Tibial artery (tissue), 4 donors: ENCODE measurements around the gene LBP.
A peak's percentile ranks its signal among the peaks of the same experiment; 100 is the strongest.
"Not testable (repeated sequence)": the region's sequence is repeated elsewhere in the genome, so short reads cannot be mapped to it uniquely, and the experiment has no call there.

Experiments
- DNase-seq, 2 donors: peaks; one replicate each; pipeline ENCODE4 v3.0.0-alpha.2; 2019
- H3K27ac ChIP-seq, 2 donors: fragments of 200-600 bp; sonication (generic) in 1 of 2; 1 replicate in 1 of 2; 2 replicates in 1 of 2; pipeline ENCODE4 v1.5.1; 2018 to 2019; ENCODE audit warnings: mild to moderate bottlenecking in 1 of 2
- H3K27me3 ChIP-seq, 2 donors: fragments of 200-600 bp; sonication (generic) in 1 of 2; one replicate each; pipeline versions ENCODE4 v1.5.1 to v1.6.0; 2016 to 2019
- H3K36me3 ChIP-seq, 3 donors: fragments of 200-600 bp; sonication (generic) in 2 of 3; one replicate each; pipeline ENCODE4 v1.5.1; 2016 to 2019; ENCODE audit warnings: mild to moderate bottlenecking in 2 of 3
- H3K4me1 ChIP-seq, 4 donors: fragments of 200-600 bp; sonication (generic) in 2 of 4; 1 replicate in 3 of 4; 2 replicates in 1 of 4; pipeline ENCODE4 v1.5.1; 2016 to 2019
- H3K4me3 ChIP-seq, 2 donors: fragments of 200-600 bp; sonication (generic) in 1 of 2; 1 replicate in 1 of 2; 2 replicates in 1 of 2; pipeline ENCODE4 v1.5.1; 2018 to 2019; ENCODE audit warnings: mild to moderate bottlenecking in 2 of 2
- H3K9me3 ChIP-seq, 3 donors: fragments of 200-600 bp; sonication (generic) in 1 of 3; one replicate each; pipeline ENCODE4 v1.5.1; 2016 to 2019
- CTCF ChIP-seq, 2 experiments: fragments of 200-600 bp in 1 of 2; fragments of 450-650 bp in 1 of 2; IDR thresholded peaks; one replicate each; pipeline ENCODE4 v1.5.1; 2017 to 2019; ENCODE audit warnings: antibody characterized with exemption in 2 of 2, mild to moderate bottlenecking in 1 of 2, moderate library complexity in 1 of 2
- intact Hi-C: fragments of 100-400 bp; cut with DNase I; formaldehyde crosslinking; loops from one replicate; pipeline ENCODE4 v1.15.0; 2023; ENCODE audit warnings: low total_unique reads

LBP gene

GRCh38 chr20:38313676-38314075 lies 32.6 kb upstream of the LBP start:
- H3K4me1 ChIP-seq = no peaks in the 10 kb centered on the region
- TF ChIP-seq CTCF (IDR thresholded peaks at IDR 0.05) = no peak
- no peaks in the 10 kb centered on the region for H3K36me3 ChIP-seq
- no peak for DNase-seq
- no peaks in the 10 kb centered on the region for H3K9me3 ChIP-seq
- peaks cover 0 to 2% of the 10 kb centered on the region in 2 donors for H3K27me3 ChIP-seq
- no peak overlapping the region for H3K27ac ChIP-seq
- intact Hi-C loops = no loop called here
- no peak overlapping the region for H3K4me3 ChIP-seq

DNA sequence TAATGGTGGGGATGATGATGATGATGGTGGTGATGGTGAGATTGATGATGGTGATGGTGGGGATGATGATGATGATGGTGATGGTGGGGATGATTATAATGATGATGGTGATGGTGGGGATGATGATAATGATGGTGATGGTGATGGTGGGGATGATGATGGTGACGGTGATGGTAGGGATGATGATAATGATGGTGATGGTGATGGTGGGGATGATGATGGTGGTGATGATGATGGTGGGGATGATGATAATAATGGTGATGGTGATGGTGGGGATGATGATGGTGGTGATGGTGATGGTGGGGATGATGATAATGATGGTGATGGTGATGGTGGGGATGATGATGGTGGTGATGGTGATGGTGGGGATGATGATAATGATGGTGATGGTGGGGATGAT lies 31.9 kb upstream of the LBP start:
- H3K27ac ChIP-seq, H3K27me3 ChIP-seq, H3K9me3 ChIP-seq, H3K4me3 ChIP-seq, H3K36me3 ChIP-seq, intact Hi-C loops, DNase-seq, H3K4me1 ChIP-seq: not testable (repeated sequence)

GRCh38 chr20:38315290-38315966 lies 30.9 kb upstream of the LBP start:
- Histone ChIP-seq H3K36me3 (no peaks in the 10 kb centered on the region), H3K27ac (no peak overlapping the region), H3K9me3 (no peaks in the 10 kb centered on the region), H3K4me3 (no peak overlapping the region), H3K4me1 (no peaks in the 10 kb centered on the region), H3K27me3 (no peaks in the 10 kb centered on the region)
- no peak for DNase-seq
- intact Hi-C loops = no loop called here
- TF ChIP-seq CTCF (IDR thresholded peaks at IDR 0.05) = peak in 1 of 2 experiments; percentile 22

- no peak for TF ChIP-seq CTCF (IDR thresholded peaks at IDR 0.05)
Measured at GRCh38 chr20:38316341-38316740, 29.9 kb upstream of the LBP start.

GRCh38 chr20:38317422-38317821 lies 28.9 kb upstream of the LBP start:
- intact Hi-C loops = no loop called here
- Histone ChIP-seq H3K27me3 (peaks cover 0 to 2% of the 10 kb centered on the region in 2 donors), H3K4me3 (no peak overlapping the region), H3K36me3 (no peaks in the 10 kb centered on the region), H3K27ac (no peak overlapping the region), H3K4me1 (no peaks in the 10 kb centered on the region), H3K9me3 (no peaks in the 10 kb centered on the region)
- DNase-seq = no peak
- TF ChIP-seq CTCF (IDR thresholded peaks at IDR 0.05) = no peak

More at GRCh38 chr20:38316341-38316740, 29.9 kb upstream of the LBP start:
- Histone ChIP-seq H3K36me3 (no peaks in the 10 kb centered on the region), H3K27me3 (peaks cover 0 to 2% of the 10 kb centered on the region in 2 donors), H3K9me3 (no peaks in the 10 kb centered on the region), H3K27ac (no peak overlapping the region), H3K4me1 (no peaks in the 10 kb centered on the region), H3K4me3 (no peak overlapping the region)
- intact Hi-C loops = no loop called here
- DNase-seq = no peak

GRCh38 chr20:38320221-38320620 lies 26.1 kb upstream of the LBP start:
- H3K27me3 ChIP-seq = peaks cover 0 to 2% of the 10 kb centered on the region in 2 donors
- no peak overlapping the region for H3K27ac ChIP-seq
- no peak for TF ChIP-seq CTCF (IDR thresholded peaks at IDR 0.05)
- intact Hi-C loops = loop anchor here (5.0 kb wide), 1 partner anchor 88 kb away; no protein-coding TSS in a partner anchor
- no peak for DNase-seq
- no peak overlapping the region for H3K4me3 ChIP-seq
- H3K9me3 ChIP-seq = no peaks in the 10 kb centered on the region
- no peaks in the 10 kb centered on the region for H3K36me3 ChIP-seq
- no peaks in the 10 kb centered on the region for H3K4me1 ChIP-seq
